ENCODE data around the gene ATXN2. TPM values are rescaled to one million over a fixed set of nuclear protein-coding genes. Genes with fewer than 3 reads are reported as not detected.
"Not testable (repeated sequence)": the region's sequence is repeated elsewhere in the genome, so short reads cannot be mapped to it uniquely, and the experiment has no call there.

ATXN2 gene
- total RNA-seq, 1 experiment from 2014 or later: 10.2 TPM

- no peak for DNase-seq (ENCODE audit: low spot score)
Measured at GRCh38 chr12:111573476-111573875, 25.6 kb downstream of the ATXN2 start.

- peak; percentile 23 for DNase-seq (ENCODE audit: low spot score)
Measured at GRCh38 chr12:111570084-111570961, 28.8 kb downstream of the ATXN2 start.

- DNase-seq (ENCODE audit: low spot score): no peak
Measured at GRCh38 chr12:111569363-111570083, 29.6 kb downstream of the ATXN2 start.

DNA sequence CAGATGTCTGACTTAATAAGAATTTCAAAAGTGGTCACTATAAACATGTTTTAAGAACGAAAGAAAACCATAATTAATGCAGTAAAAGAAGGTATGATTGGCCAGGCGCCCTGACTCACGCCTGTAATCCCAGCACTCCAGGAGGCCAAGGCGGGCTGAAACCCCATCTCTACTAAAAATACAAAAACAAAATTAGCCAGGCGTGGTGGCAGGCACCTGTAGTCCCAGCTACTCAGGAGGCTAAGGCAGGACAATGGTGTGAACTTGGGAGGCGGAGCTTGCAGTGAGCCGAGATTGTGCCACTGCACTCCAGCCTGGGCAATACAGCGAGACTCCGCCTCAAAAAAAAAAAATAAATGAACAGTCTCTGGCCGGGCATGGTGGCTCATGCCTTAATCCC is 38.3 kb downstream of the ATXN2 start:
- not testable (repeated sequence) for DNase-seq (ENCODE audit: low spot score)

- DNase-seq (ENCODE audit: low spot score): no peak
Measured at GRCh38 chr12:111558107-111558376, 41.1 kb downstream of the ATXN2 start.

DNA sequence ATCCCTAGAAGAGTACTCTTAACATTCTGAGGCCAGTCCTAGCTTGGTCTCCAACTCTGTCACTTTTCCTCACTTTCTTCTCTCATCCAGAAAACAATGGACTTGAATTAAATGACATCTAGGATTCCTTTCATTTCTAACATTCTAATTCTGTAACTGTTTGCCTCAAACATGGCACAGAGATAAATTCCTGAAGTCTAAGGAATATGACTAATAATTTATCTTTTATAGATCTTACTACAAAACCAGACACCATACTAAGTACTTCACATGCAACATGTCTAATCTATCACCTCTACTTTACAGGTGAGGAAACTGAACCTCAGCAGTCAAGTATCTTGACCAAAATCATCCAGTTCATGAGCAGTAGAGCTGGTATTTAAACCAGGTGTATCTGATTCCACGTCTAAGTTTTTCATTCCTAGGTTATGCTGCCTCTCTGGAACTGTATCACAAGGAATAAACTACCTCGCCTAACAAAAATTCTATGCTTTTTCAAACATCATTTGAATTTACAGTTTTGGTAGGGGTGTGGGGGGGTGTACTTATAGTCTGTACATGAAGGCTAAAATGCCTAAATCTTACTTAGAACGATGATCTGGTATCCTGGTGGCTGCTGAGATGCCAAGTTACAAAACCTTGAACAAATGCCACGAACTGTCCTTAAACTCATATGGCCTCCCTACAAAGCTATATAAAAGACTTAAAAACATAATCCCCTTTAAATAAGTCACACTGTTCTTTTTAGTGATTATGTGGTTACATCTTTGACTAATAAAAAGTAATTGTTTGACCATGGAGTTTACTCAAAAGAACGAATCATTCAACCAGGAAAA is 41.6 kb downstream of the ATXN2 start:
- no peak for DNase-seq (ENCODE audit: low spot score)

GRCh38 chr12:111556676-111557075 is 42.4 kb downstream of the ATXN2 start:
- no peak for DNase-seq (ENCODE audit: low spot score)

DNA sequence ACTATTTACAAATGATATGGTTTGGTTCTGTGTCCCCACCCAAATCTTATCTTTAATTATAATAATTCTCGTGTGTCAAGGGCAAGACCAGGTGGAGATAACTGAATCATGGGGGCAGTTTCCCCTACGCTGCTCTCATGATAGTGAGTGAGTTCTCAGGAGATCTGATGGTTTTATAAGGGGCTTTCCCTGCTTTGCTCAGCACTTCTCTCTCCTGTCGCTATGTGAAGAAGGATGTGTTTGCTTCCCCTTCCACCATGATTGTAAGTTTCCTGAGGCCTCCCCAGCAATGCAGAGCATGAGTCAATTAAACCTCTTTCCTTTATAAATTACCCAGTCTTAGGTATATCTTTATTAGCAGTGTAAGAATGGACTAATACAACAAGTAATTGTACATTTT is 43.8 kb downstream of the ATXN2 start:
- not testable (repeated sequence) for DNase-seq (ENCODE audit: low spot score)

DNA sequence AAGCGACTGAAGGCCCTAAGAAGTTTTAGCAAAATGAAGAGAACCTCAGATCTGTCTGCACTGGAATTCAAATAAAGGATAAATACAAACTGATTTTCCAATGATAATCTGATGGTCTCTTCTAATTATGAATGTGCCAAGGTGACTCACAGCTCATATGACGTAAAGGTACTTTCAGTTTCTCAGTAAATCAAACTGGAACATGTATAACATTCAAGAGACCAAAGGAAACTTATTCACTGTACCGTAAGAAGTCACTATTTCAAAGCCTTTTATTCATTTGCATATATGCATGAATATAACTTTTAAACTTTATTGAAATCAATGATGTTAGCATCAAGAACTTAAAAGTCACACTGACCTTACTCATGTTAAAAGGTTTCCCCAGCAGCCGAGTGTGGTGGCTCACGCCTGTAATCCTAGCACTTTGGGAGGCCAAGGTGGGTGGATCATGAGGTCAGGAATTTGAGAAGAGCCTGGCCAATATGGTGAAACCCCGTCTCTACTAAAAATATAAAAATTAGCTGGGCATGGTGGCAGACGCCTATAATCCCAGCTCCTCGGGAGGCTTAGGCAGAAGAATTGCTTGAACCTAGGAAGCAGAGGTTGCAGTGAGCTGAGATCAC is 52.2 kb downstream of the ATXN2 start:
- no peak for DNase-seq (ENCODE audit: low spot score)

- DNase-seq (ENCODE audit: low spot score): no peak
Measured at GRCh38 chr12:111546171-111546570, 52.9 kb downstream of the ATXN2 start.

- no peak for DNase-seq (ENCODE audit: low spot score)
Measured at GRCh38 chr12:111544032-111544431, 55.1 kb downstream of the ATXN2 start.

DNA sequence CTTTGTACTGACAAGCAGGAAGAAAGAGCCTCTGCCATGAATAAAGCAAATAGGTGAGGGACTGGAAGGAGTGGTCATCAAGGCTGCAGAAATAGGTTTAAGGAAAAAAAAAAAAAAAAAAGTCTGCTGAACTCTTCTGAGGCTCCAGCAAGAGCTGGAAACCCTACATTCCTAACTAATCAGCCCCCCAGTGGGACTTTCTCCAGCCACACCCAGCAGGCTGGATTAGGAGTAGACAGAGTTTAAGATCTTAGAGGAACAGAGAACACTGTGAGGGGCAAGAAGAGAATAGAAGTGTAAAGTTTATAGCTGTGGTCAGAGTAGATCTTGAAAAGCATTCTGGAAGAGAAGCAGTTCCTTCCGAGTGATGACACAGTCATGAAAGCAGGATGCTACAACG is 66.4 kb downstream of the ATXN2 start:
- DNase-seq (ENCODE audit: low spot score): no peak

GRCh38 chr12:111529424-111530368 is 69.4 kb downstream of the ATXN2 start:
- peak; percentile 53 for DNase-seq (ENCODE audit: low spot score)

- no peak for DNase-seq (ENCODE audit: low spot score)
Measured at GRCh38 chr12:111523587-111524167, 75.4 kb downstream of the ATXN2 start.

DNA sequence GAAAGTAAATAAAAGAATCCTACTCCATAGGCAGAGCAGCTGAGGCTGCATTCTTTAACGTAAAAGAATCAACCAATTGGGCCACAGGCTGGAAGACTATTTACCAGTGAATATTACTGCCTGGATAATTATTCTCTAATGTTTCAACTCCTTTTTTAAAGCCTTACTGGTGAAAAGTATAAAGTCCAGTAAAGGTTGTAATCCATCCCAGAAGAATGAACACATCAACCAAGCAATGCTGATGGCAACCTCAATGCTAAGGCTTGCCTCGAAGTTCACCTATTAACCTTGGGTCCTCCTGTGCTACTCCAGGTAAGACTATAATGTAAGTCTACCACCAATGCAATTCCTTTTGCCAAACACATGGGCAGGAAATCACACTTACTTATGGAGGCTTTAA is 77.3 kb downstream of the ATXN2 start:
- DNase-seq (ENCODE audit: low spot score): no peak

GRCh38 chr12:111519937-111520336 is 79.2 kb downstream of the ATXN2 start:
- no peak for DNase-seq (ENCODE audit: low spot score)

DNA sequence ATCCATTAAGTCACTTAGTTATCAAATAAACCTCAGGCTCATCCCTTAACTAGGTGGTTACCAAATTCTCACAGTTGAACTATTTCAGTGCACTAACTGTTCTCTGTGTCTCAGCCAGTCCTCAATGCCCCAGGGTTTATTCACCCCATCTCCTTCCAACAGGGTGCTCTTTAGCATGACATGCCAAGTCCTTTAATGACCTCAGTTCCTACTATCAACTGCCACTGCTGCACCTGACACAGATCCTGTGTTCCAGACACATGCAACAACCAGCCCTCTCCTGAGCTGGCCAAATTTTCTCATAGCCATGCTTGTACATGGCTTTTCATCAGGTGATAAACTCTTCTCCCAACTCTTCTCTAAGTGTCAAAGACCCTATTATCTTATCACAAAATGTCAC is 80.0 kb downstream of the ATXN2 start:
- DNase-seq (ENCODE audit: low spot score): no peak

- DNase-seq (ENCODE audit: low spot score): not testable (repeated sequence)
Measured at GRCh38 chr12:111507719-111508118, 91.4 kb downstream of the ATXN2 start.

DNA sequence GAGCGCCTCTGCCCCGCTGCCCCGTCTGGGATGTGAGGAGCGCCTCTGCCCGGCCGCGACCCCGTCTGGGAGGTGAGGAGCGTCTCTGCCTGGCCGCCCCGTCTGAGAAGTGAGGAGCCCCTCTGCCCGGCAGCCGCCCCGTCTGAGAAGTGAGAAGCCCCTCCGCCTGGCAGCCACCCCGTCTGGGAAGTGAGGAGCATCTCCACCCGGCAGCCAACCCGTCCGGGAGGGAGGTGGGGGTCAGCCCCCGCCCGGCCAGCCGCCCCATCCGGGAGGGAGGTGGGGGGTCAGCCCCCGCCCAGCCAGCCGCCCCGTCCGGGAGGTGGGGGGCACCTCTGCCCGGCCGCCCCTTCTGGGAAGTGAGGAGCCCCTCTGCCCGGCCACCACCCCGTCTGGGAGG is 91.9 kb downstream of the ATXN2 start:
- DNase-seq (ENCODE audit: low spot score): not testable (repeated sequence)

- DNase-seq (ENCODE audit: low spot score): no peak
Measured at GRCh38 chr12:111506260-111506659, 92.9 kb downstream of the ATXN2 start.

All from H4 (cell line).